ENCODE results near the gene MTSS2. TPM values are rescaled to one million over a fixed set of nuclear protein-coding genes. Genes with fewer than 3 reads are reported as not detected.

The MTSS2 gene
- total and polyA plus RNA-seq, 2 experiments from 2014 or later: 16.5 to 19.6 TPM

- no peak for TF ChIP-seq EZH2phosphoT487 (IDR thresholded peaks at IDR 0.05; ENCODE audit: low read depth, severe bottlenecking, unreplicated experiment)
- no peak for TF ChIP-seq CTCF (IDR thresholded peaks at IDR 0.05; ENCODE audit: poor library complexity)
- TF ChIP-seq EZH2 (IDR thresholded peaks at IDR 0.05; ENCODE audit: borderline replicate concordance): no peak
- Histone ChIP-seq H3K27me3 (no peaks in the 10 kb centered on the region), H3K27ac (peak overlapping the region; percentile 93), H3K4me1 (ENCODE audit: insufficient read depth) (peaks cover 76% of the 10 kb centered on the region), H3K4me2 (peak overlapping the region; percentile 29), H3K9me3 (ENCODE audit: low read depth) (no peaks in the 10 kb centered on the region), H3K79me2 (peaks cover 22% of the 10 kb centered on the region), H3K4me3 (no peak overlapping the region), H4K20me1 (ENCODE audit: insufficient read depth, poor library complexity, severe bottlenecking) (peaks cover 17% of the 10 kb centered on the region), H3K9me2 (replicated peaks; ENCODE audit: insufficient read depth) (no peaks in the 10 kb centered on the region), H2AFZ (no peak overlapping the region), H3K36me3 (replicated peaks; ENCODE audit: insufficient read depth, low read depth) (no peaks in the 10 kb centered on the region)
- 57% methylated on average over 8 of the region's 8 CpGs for WGBS (ENCODE audit: low lambda C conversion rate, missing lambda C conversion rate)
- no peak for DNase-seq (ENCODE audit: low spot score)
These were observed 2.4 kb upstream of the MTSS2 start for GRCh38 chr16:70688246-70688742.

- H3K4me1 ChIP-seq (ENCODE audit: insufficient read depth): peaks cover 74% of the 10 kb centered on the region
- no peaks in the 10 kb centered on the region for H3K27me3 ChIP-seq
- H3K79me2 ChIP-seq: peaks cover 27% of the 10 kb centered on the region
- peak overlapping the region; percentile 93 for H3K27ac ChIP-seq
- no peak overlapping the region for H3K4me3 ChIP-seq
- TF ChIP-seq EZH2 (IDR thresholded peaks at IDR 0.05; ENCODE audit: borderline replicate concordance) (no peak), EZH2phosphoT487 (IDR thresholded peaks at IDR 0.05; ENCODE audit: low read depth, severe bottlenecking, unreplicated experiment) (no peak), CTCF (IDR thresholded peaks at IDR 0.05; ENCODE audit: poor library complexity) (no peak)
- H2AFZ ChIP-seq: no peak overlapping the region
- WGBS (ENCODE audit: low lambda C conversion rate, missing lambda C conversion rate): 89% methylated on average over 18 of the region's 18 CpGs
- H4K20me1 ChIP-seq (ENCODE audit: insufficient read depth, poor library complexity, severe bottlenecking): peaks cover 22% of the 10 kb centered on the region
- no peaks in the 10 kb centered on the region for H3K9me3 ChIP-seq (ENCODE audit: low read depth)
- DNase-seq (ENCODE audit: low spot score): no peak
- H3K4me2 ChIP-seq: peak overlapping the region; percentile 29
- H3K9me2 ChIP-seq (replicated peaks; ENCODE audit: insufficient read depth): no peaks in the 10 kb centered on the region
- H3K36me3 ChIP-seq (replicated peaks; ENCODE audit: insufficient read depth, low read depth): no peaks in the 10 kb centered on the region
These were observed 1.9 kb upstream of the MTSS2 start for GRCh38 chr16:70687671-70688245.

- peak overlapping the region; percentile 93 for H3K27ac ChIP-seq
These were observed 1.3 kb upstream of the MTSS2 start for GRCh38 chr16:70687102-70687511.

More at GRCh38 chr16:70687102-70687511, 1.3 kb upstream of the MTSS2 start:
- no peak overlapping the region for H3K4me3 ChIP-seq
- H3K36me3 ChIP-seq (replicated peaks; ENCODE audit: insufficient read depth, low read depth): no peaks in the 10 kb centered on the region
- no peaks in the 10 kb centered on the region for H3K9me3 ChIP-seq (ENCODE audit: low read depth)
- H3K27me3 ChIP-seq: no peaks in the 10 kb centered on the region
- H2AFZ ChIP-seq: no peak overlapping the region
- 25% methylated on average over 5 of the region's 5 CpGs for WGBS (ENCODE audit: low lambda C conversion rate, missing lambda C conversion rate)
- no peaks in the 10 kb centered on the region for H3K9me2 ChIP-seq (replicated peaks; ENCODE audit: insufficient read depth)
- H3K4me1 ChIP-seq (ENCODE audit: insufficient read depth): peaks cover 74% of the 10 kb centered on the region
- peaks cover 34% of the 10 kb centered on the region for H3K79me2 ChIP-seq
- no peak for TF ChIP-seq EZH2phosphoT487 (IDR thresholded peaks at IDR 0.05; ENCODE audit: low read depth, severe bottlenecking, unreplicated experiment)
- TF ChIP-seq EZH2 (IDR thresholded peaks at IDR 0.05; ENCODE audit: borderline replicate concordance): no peak
- TF ChIP-seq CTCF (IDR thresholded peaks at IDR 0.05; ENCODE audit: poor library complexity): no peak
- DNase-seq (ENCODE audit: low spot score): no peak
- H4K20me1 ChIP-seq (ENCODE audit: insufficient read depth, poor library complexity, severe bottlenecking): peaks cover 27% of the 10 kb centered on the region
- H3K4me2 ChIP-seq: no peak overlapping the region

Measured in hepatocyte (in vitro differentiated cells).